NCI-H524 treated with DMSO at 0.1 percent for 48 hours (cell line): Measurements from ENCODE around the gene KIR3DL1.
"Not testable (repeated sequence)": the region's sequence is repeated elsewhere in the genome, so short reads cannot be mapped to it uniquely, and the experiment has no call there.

Source experiments
- DNase-seq: peaks from one replicate; lab custom pipeline; 2025; lab: John Stamatoyannopoulos, UW

KIR3DL1 gene

DNA sequence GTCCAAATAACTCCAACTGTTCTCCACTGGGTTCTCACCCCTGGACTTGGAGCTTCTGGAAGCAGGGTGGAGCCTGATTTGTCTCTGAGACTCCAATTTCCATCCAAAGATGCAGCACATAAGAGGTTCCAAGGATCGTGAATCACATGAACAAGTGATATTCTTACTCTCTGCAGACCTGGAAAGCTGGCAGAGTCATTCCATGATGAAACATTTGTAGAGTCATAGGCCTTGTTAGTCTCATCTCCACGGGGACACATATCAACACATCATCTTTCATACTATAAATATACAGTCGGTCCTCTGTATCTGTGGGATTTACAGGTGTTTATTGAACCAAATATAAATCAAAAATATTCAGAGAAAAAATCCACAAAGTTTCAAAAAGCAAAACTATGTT, 1.7 kb upstream of the KIR3DL1 start:
- DNase-seq, result not testable (repeated sequence)

DNA sequence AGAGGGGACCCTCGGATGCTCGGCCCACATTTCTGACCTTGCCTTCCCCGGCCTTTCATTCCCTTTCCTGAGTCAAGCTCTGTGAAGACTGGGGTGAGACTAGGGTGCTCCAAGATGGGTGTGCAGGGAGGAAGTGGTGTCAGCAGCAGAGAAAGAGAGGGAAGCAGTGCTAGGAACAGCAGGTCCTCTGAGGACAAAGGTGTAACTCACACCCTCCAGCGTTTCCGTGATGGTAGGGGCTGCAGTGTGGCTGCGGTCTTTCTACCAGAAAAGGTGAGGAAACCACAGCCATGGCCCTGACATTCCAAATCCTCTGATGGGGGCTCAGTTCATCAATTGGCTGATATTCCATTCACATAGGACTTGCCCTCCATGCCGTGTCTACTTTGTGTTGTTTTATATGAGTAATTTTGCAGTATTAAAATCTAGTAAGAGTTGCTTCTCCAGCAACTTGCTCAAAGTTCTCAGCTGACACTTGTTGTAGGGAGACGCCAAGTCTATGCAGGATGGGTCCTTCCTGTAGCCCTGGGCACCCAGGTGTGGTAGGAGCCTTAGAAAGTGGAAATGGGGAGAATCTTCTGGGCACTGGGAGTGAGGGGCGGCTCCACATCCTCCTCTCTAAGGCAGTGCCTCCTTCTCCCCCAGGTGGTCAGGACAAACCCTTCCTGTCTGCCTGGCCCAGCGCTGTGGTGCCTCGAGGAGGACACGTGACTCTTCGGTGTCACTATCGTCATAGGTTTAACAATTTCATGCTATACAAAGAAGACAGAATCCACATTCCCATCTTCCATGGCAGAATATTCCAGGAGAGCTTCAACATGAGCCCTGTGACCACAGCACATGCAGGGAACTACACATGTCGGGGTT, 1.6 kb downstream of the KIR3DL1 start:
- no peak for DNase-seq

DNA sequence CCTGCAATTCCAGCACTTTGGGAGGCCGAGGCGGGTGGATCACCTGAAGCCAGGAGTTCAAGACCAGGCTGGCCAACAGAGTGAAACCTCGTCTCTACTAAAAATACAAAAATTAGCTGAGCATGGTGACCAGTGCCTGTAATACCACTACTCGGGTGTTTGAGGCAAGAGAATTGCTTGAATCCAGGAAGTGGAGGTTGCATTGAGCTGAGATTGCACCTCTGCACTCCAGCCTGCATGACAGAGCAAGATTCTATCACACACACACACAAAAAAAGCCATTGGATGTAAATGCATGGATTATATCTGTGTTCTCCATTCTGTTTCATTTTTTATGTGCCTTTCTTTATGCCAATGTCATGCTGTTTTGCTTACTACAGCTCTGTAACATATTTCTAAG, 8.1 kb downstream of the KIR3DL1 start:
- DNase-seq, result not testable (repeated sequence)

DNA sequence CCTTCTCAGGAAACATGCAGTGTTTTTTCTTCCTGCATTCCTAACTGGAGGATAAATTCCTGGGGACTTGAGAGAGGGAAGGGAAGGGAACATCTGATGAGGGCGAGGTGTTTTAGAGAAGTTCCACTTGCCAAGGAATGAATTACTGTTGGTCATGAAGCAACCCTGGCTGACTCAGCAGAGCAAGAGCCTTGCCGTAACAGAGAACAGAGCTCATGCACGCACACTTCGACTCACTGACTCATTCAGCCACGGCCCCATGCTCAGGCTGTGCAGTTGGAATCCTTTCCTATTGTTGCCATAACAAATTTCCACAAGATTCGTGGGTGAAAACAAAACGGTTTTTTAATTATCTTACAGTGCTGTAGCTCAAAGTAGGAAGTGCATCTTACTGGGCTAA, 9.1 kb downstream of the KIR3DL1 start:
- not testable (repeated sequence) for DNase-seq

DNA sequence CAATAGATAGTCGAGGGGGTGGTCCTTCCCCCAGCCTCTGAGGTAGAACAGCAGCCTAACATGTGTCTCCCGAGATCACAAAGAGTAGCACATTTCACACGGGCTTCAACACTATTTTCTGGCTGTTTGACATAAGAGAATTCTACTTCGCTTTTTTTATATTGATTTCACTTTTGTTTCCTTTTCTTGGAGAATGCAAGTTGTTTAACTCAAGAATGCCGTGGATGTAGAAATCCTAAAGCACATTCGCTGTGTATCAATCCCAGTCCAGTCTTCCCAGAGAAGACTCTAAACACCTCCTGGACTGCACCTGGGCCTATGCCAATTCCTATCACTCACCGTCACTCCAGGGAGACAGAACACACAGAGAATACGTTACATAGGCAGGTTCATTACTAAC, 11.8 kb downstream of the KIR3DL1 start:
- DNase-seq, result not testable (repeated sequence)

DNA sequence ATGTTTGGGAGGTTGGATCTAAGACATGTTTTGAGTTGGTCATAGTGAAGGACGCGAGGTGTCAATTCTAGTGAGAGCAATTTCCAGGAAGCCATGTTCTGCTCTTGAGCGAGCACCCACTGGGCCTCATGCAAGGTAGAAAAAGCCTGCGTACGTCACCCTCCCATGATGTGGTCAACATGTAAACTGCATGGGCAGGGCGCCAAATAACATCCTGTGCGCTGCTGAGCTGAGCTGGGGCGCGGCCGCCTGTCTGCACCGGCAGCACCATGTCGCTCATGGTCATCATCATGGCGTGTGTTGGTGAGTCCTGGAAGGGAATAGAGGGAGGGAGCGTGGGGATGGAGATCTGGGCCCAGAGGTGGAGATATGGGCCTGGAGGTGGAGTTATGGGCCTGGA, 16.2 kb downstream of the KIR3DL1 start, which contains the start of gene KIR2DS4:
TSS of gene KIR2DS4 (plus strand) at position 181 of the 400 bp plus-strand sequence.
- DNase-seq, result not testable (repeated sequence)

DNA sequence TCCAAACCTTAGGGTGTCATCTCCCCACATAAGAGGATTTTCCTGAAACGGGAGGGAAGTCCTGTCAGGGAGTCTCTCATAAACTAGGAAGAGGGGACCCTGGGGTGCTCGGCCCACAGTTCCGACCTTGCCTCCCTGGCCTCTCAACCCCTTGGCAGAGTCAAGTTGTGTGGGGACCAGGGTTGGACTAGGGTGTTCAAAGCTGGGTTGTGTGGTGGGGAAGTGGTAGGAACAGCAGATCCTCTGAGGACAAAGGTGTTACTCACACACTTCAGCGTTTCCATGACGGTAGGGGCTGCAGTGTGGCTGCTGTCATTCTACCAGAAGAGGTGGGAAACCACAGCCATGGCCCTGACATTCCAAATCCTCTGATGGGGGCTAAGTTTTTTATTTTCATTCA, 18.9 kb downstream of the KIR3DL1 start:
- DNase-seq, result not testable (repeated sequence)

DNA sequence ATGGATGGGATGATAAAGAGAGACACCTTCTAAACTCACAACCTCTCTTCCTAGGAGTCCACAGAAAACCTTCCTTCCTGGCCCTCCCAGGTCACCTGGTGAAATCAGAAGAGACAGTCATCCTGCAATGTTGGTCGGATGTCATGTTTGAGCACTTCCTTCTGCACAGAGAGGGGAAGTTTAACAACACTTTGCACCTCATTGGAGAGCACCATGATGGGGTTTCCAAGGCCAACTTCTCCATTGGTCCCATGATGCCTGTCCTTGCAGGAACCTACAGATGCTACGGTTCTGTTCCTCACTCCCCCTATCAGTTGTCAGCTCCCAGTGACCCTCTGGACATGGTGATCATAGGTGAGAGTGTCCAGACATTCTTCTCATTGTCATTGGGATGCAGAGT, 21.3 kb downstream of the KIR3DL1 start:
- not testable (repeated sequence) for DNase-seq

DNA sequence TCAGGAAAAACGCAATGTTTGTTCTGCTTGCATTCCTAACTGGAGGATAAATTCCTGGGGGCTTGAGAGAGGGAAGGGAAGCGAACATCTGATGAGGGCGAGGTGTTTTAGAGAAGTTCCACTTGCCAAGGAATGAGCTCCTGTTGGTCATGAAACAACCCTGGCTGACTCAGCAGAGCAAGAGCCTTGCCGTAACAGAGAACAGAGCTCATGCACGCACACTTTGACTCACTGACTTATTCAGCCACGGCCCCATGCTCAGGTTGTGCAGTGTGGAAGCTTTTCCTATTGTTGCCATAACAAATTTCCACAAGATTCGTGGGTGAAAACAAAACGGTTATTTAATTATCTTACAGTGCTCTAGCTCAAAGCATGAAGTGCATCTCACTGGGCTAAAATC, 26.9 kb downstream of the KIR3DL1 start:
- DNase-seq, result not testable (repeated sequence)

DNA sequence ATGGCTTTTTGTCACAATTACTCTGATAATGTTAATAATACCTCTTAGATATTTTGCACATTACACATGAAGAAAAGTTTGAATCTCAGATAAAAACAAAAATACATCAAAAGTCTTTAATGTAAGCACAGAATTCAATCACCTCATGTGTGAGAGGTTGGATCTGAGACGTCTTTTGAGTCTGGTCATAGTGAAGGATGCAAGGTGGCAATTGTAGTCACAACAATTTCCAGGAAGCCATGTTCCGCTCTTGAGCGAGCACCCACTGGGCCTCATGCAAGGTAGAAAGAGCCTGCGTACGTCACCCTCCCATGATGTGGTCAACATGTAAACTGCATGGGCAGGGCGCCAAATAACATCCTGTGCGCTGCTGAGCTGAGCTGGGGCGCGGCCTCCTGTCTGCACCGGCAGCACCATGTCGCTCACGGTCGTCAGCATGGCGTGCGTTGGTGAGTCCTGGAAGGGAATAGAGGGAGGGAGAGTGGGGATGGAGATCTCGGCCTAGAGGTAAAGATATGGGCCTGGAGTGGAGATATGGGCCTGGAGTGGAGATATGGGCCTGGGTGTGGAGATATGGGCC, 33.9 kb downstream of the KIR3DL1 start, which contains the start of gene KIR3DL2:
TSS of gene KIR3DL2 (plus strand) at position 383 of the 580 bp plus-strand sequence. CDS start at position 416, 33 bp downstream.
- not testable (repeated sequence) for DNase-seq

DNA sequence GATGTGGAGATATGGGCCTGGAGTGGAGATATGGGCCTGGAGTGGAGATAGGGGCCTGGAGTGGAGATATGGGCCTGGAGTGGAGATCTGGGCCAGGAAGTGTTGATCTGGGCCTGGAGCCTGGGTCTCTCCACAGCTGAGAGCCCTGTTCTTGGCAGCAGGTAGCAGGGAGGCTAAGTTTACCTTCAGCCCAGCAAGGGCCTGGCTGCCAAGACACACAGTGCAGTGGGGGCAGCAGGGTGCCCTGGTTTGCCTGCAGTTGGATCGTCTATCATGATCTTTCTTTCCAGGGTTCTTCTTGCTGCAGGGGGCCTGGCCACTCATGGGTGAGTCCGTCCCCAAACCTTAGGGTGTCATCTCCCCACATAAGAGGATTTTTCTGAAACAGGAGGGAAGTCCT, 34.7 kb downstream of the KIR3DL1 start:
- no peak for DNase-seq

DNA sequence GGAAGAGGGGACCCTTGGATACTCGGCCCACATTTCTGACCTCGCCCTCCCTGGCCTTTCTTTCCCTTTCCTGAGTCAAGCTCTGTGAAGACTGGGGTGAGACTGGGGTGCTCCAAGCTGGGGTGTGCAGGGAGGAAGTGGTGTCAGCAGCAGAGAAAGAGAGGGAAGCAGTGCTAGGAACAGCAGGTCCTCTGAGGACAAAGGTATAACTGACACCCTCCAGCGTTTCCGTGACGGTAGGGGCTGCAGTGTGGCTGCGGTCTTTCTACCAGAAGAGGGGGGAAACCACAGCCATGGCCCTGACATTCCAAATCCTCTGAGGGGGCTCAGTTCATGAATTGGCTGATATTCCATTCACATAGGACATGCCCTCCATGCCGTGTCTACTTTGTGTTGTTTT, 35.1 kb downstream of the KIR3DL1 start:
- no peak for DNase-seq

DNA sequence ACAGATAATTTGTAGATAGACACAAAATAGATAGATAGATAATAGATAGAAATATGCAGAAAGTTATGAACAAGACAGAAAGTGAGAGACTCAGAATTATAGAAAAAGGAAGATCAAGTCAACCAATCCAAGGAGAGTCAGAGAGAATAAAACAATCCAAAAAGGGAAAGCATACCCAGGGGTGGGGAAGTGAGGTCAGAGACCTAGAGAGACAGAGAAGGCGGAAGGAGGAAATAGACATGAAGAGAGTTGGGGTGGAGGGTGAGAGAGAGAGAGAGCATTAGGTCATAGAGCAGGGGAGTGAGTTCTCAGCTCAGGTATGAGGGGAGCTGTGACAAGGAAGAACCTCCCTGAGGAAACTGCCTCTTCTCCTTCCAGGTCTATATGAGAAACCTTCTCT, 39.0 kb downstream of the KIR3DL1 start:
- DNase-seq, result not testable (repeated sequence)

DNA sequence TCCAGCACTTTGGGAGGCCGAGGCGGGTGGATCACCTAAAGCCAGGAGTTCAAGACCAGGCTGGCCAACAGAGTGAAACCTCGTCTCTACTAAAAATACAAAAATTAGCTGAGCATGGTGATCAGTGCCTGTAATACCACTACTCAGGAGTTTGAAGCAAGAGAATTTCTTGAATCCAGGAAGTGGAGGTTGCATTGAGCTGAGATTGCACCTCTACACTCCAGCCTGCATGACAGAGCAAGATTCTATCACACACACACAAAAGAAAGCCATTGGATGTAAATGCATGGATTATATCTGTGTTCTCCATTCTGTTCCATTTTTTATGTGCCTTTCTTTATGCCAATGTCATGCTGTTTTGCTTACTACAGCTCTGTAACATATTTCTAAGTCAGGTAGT, 42.2 kb downstream of the KIR3DL1 start:
- DNase-seq, result not testable (repeated sequence)

DNA sequence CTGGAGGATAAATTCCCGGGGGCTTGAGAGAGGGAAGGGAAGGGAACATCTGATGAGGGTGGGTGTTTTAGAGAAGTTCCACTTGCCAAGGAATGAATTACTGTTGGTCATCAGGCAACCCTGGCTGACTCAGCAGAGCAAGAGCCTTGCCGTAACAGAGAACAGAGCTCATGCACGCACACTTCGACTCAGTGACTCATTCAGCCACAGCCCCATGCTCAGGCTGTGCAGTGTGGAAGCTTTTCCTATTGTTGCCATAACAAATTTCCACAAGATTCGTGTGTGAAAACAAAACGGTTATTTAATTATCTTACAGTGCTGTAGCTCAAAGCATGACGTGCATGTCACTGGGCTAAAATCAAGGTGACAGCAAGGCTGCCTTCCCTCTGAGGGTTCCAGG, 43.2 kb downstream of the KIR3DL1 start:
- not testable (repeated sequence) for DNase-seq

DNA sequence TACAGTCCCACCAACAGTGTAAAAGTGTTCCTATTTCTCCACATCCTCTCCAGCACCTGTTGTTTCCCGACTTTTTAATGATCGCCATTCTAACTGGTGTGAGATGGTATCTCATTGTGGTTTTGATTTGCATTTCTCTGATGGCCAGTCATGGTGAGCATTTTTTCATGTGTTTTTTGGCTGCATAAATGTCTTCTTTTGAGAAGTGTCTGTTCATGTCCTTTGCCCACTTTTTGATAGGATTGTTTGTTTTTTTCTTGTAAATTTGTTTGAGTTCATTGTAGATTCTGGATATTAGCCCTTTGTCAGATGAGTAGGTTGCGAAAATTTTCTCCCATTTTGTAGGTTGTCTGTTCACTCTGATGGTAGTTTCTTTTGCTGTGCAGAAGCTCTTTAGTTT, 47.2 kb downstream of the KIR3DL1 start:
- not testable (repeated sequence) for DNase-seq

DNA sequence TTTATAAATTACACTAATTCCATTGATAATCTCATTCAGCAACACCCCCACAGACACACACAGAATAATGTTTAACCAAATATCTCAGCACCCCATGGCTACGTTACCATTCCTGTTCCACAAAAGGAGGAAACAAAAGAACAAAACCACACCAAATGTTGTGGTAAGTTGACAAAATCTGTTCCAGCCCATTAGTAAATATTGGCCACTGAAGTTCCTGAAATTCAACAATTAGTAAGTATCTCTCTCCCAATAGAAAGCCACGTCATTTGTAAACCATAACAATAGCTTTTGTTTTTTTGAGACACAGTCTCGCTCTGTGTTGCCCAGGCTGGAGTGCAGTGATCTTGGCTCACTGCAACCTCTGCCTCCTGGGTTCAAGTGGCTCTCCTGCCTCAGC, 55.4 kb downstream of the KIR3DL1 start:
- DNase-seq, result no peak

DNA sequence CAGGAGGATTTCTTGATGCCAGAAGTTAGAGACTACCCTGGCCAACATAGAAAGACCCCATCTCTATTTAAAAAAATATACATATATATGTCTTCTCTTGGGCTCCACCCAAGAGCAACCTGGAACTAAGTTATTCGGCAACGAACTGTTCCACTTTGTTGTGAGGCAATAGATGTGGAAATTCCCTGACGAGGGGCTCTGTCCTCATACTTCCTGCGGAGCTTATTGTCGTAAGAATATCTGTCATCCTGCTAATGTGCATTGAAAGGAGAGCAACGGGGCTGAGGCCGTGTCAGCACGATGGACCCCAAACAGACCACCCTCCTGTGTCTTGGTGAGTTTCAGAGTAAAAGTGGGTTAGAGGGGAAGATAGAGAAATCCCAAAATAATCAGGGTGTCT, 57.7 kb downstream of the KIR3DL1 start, which contains the start of gene FCAR:
TSS of gene FCAR (plus strand) at position 246 of the 400 bp plus-strand sequence. CDS start at position 301, 55 bp downstream.
- no peak for DNase-seq

DNA sequence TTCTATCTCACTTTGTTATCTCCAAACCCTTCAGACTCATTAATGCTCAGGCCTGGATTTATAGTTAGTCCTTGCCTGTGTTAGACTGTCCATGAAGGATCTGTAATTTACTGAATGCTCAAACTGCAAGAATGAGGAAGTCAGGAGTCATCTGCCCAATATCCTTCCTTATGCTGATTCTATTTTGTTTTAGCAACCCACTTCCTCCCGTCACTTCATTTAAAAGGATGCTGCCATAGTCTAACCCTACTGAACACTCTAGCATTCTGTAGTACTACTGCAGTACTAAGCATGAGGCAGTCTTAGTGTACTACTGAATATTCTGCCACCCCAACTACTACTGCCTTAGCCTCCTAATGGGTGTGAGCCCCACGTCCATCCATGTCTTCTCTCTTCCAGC, 59.2 kb downstream of the KIR3DL1 start:
- no peak for DNase-seq

DNA sequence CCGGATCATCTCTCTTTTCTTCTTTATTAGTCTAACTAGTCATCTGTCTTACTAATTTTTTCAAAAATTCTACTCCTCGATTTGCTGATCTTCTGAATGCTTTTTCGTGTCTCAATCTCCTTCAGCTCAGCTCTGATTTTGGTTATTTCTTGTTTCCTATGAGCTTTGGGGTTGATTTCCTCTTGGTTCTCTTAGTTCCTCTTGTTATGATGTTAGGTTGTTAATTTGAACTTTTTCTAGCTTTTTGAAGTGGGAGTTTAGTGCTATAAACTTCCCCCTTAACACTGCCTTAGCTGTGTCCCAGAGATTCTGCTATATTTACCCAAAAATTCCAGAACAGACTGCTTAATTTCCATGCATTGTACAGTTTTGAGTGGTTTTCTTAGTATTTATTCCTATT, 61.2 kb downstream of the KIR3DL1 start:
- DNase-seq, result no peak
